ENCODE results near the gene MAPK12. TPM values are rescaled to one million over a fixed set of nuclear protein-coding genes. Genes with fewer than 3 reads are reported as not detected.

The MAPK12 gene
- total RNA-seq, 1 donor, result 28.0 TPM

DNA sequence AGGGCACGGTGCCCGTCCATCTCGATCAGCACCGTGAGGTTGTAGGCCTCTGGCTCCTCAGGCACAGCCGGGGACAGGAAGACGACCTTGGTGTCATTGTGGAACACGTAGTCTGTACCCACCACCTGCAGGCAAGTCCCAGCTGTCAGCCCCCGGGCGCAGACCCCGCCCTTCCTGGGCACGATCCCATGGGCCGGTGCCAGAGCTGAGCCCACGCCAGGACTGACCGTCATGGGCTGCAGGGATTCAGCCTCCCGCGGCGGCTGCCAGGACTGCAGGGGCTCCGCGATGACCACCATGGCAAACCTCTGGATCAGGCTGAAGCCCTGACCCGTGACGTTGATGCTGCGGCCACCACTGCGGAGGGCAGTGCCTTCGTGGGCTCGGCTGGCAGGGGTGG, 20.5 kb upstream of the MAPK12 start:
- no peak for DNase-seq (ENCODE audit: low read depth)
- no peak overlapping the region for H3K4me3 ChIP-seq (ENCODE audit: low read depth, low read length)
- TF ChIP-seq, protein P1, sequence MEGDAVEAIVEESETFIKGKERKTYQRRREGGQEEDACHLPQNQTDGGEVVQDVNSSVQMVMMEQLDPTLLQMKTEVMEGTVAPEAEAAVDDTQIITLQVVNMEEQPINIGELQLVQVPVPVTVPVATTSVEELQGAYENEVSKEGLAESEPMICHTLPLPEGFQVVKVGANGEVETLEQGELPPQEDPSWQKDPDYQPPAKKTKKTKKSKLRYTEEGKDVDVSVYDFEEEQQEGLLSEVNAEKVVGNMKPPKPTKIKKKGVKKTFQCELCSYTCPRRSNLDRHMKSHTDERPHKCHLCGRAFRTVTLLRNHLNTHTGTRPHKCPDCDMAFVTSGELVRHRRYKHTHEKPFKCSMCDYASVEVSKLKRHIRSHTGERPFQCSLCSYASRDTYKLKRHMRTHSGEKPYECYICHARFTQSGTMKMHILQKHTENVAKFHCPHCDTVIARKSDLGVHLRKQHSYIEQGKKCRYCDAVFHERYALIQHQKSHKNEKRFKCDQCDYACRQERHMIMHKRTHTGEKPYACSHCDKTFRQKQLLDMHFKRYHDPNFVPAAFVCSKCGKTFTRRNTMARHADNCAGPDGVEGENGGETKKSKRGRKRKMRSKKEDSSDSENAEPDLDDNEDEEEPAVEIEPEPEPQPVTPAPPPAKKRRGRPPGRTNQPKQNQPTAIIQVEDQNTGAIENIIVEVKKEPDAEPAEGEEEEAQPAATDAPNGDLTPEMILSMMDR (IDR thresholded peaks at IDR 0.05; ENCODE audit: insufficient read depth, low read length), result no peak

DNA sequence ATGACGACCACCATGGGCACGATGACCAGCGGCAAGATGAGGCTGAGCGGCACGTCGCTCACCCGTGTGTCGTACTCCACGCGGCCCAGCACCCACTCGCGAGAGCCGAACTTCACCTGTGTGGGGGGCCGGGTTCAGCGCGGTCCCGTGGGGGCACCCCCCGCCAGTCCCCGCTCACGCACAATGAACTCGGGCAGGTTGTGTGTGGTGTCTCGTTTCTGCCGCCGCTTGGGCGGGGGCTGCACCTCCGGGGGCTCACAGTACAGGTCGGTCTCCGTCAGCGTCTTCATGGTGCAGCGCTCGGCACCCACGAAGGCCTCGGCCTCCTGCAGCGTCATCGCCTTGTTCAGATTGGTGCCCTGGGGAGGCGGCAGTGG, 19.9 kb upstream of the MAPK12 start:
- TF ChIP-seq, protein P1 (IDR thresholded peaks at IDR 0.05; ENCODE audit: insufficient read depth, low read length), result no peak
- H3K4me3 ChIP-seq (ENCODE audit: low read depth, low read length), result no peak overlapping the region
- no peak for DNase-seq (ENCODE audit: low read depth)

- no peak for DNase-seq (ENCODE audit: low read depth)
- H3K4me3 ChIP-seq (ENCODE audit: low read depth, low read length), result no peak overlapping the region
- TF ChIP-seq, protein P1 (IDR thresholded peaks at IDR 0.05; ENCODE audit: insufficient read depth, low read length), result no peak
Measured at GRCh38 chr22:50280708-50281383, 19.4 kb upstream of the MAPK12 start.

DNA sequence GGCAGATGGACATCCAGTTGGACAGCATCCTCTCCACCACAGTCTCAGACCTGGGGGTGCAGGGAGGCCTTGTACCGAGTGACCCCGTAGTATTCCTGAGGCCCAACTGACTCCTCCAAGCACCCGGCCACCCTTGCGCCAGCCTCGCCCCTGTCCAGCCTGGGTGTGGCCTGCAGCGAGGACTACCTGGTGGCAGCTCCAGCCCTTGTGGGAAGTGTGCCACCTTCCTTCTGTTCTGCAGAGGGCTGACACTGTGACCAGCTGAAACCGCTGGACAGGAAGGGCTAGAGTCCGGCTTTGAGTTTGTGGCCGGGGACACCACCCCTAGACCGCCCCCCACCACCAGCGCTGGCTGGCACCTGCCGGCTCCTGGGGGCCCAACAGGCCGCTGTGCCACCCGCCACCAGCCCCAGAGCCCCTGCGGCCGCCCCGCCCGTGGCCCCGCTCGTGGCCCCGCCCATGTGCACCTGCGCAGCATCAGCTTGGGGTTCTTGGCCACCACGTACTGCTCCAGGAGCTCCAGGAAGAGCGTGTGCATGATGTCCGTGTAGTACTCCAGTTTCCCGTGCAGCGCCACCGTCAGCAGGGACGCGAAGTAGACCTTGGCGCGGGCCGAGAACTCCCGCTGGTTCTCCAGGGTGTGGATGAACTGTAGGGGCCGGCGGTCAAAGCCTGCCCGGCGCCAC, 18.7 kb upstream of the MAPK12 start:
- TF ChIP-seq, protein P1 (IDR thresholded peaks at IDR 0.05; ENCODE audit: insufficient read depth, low read length), result no peak
- no peak for DNase-seq (ENCODE audit: low read depth)

DNA sequence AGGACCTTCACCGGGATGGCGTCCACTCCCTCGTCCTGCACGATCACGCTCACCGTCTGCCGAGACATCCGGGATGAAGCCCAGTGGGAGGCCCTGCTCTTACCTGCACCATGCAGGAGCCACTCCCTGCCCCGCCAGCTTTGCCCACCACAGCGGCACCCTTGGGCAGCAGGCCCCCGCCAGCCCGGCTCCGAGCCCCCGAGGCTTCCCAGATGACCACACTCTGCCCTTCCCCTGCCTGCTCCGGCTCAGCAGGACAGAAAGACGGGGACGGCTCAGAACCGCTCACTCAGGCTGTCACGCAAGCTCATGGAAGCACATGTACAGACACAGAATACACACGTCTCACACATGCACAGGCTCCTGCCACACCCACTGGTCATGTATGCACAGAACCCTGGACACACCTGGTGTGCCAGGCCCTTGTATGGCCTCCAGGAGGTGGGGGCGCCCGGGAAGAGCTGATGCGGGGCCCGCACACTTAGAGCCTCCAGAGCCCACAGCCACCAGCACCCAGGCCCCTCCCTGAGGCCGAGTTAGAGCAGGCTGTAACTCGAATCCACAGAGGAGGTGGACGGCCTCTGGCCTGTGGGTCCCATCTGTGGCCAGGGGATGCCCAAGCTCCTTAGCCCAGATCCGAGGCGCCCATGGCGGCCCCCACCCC, 17.6 kb upstream of the MAPK12 start:
- DNase-seq (ENCODE audit: low read depth), result no peak
- TF ChIP-seq, protein P1 (IDR thresholded peaks at IDR 0.05; ENCODE audit: insufficient read depth, low read length), result no peak
- H3K4me3 ChIP-seq (ENCODE audit: low read depth, low read length), result no peak overlapping the region

More for the DNA sequence above, 18.7 kb upstream of the MAPK12 start:
- H3K4me3 ChIP-seq (ENCODE audit: low read depth, low read length), result no peak overlapping the region

DNA sequence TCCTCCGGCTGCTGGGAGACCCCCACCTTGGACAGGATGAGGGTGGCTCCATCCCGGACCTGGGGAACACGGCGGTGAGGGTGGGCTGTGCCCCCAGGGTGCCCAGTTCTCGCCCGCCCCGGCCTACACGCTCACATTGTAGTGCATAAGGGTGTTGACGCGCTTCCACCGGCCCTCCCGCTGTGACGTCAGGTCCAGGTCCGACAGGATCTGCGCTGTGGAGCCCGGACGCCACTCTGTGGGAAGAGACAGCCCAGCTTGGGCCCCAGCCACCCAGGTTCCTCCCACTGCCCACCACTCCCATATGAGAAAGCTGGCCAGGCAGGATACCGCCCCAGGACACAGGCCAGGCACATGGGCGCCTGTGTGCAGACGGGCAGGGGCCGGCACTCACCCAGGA, 17.0 kb upstream of the MAPK12 start:
- DNase-seq (ENCODE audit: low read depth), result no peak
- TF ChIP-seq, protein P1 (IDR thresholded peaks at IDR 0.05; ENCODE audit: insufficient read depth, low read length), result no peak
- no peak overlapping the region for H3K4me3 ChIP-seq (ENCODE audit: low read depth, low read length)
